ENCODE measurements around the gene UFD1.

Gene UFD1

GRCh38 chr22:19488884-19489843, 10.2 kb upstream of the UFD1 start:
- Histone ChIP-seq H3K27me3 (ENCODE audit: control insufficient read depth, insufficient read depth, low read length) (no peaks in the 10 kb centered on the region), H3K4me2 (ENCODE audit: low read length) (no peak overlapping the region), H2AFZ (no peak overlapping the region), H3K9ac (no peak overlapping the region), H3K9me3 (ENCODE audit: control insufficient read depth, low read length) (no peaks in the 10 kb centered on the region), H3K79me2 (no peaks in the 10 kb centered on the region), H3K27ac (no peak overlapping the region), H3K4me3 (ENCODE audit: low read depth, low read length) (no peak overlapping the region), H3K4me1 (no peaks in the 10 kb centered on the region), H3K36me3 (ENCODE audit: control insufficient read depth, insufficient read depth, low read length) (no peaks in the 10 kb centered on the region)
- no peak for TF ChIP-seq CTCF (IDR thresholded peaks at IDR 0.05)

DNA sequence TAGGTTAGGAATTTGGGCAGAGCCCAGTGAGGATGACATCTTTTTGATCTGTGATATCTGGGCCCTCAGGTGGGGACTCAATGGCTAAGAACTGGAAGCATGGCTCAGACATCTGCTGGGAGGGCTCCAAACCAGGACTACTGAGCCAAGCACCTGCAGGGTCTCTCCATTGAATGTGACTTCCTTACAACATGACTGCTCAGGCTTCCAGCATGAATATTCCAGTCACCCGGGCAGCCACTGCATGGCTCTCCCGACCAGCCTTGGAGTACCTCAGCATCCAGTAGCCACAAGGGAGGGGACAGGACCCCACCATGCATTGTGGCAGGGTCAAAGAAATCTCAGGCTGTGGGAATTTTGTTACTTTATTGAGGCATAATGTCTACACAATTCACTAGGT, 9.3 kb upstream of the UFD1 start:
- H3K9me3 ChIP-seq (ENCODE audit: control insufficient read depth, low read length) = no peaks in the 10 kb centered on the region
- no peaks in the 10 kb centered on the region for H3K79me2 ChIP-seq
- no peak for TF ChIP-seq CTCF (IDR thresholded peaks at IDR 0.05)
- H3K4me1 ChIP-seq = no peaks in the 10 kb centered on the region
- H3K9ac ChIP-seq = no peak overlapping the region
- H3K4me3 ChIP-seq (ENCODE audit: low read depth, low read length) = no peak overlapping the region
- H3K36me3 ChIP-seq (ENCODE audit: control insufficient read depth, insufficient read depth, low read length) = no peaks in the 10 kb centered on the region
- H3K4me2 ChIP-seq (ENCODE audit: low read length) = no peak overlapping the region
- H3K27me3 ChIP-seq (ENCODE audit: control insufficient read depth, insufficient read depth, low read length) = no peaks in the 10 kb centered on the region
- no peak overlapping the region for H3K27ac ChIP-seq
- H2AFZ ChIP-seq = no peak overlapping the region

DNA sequence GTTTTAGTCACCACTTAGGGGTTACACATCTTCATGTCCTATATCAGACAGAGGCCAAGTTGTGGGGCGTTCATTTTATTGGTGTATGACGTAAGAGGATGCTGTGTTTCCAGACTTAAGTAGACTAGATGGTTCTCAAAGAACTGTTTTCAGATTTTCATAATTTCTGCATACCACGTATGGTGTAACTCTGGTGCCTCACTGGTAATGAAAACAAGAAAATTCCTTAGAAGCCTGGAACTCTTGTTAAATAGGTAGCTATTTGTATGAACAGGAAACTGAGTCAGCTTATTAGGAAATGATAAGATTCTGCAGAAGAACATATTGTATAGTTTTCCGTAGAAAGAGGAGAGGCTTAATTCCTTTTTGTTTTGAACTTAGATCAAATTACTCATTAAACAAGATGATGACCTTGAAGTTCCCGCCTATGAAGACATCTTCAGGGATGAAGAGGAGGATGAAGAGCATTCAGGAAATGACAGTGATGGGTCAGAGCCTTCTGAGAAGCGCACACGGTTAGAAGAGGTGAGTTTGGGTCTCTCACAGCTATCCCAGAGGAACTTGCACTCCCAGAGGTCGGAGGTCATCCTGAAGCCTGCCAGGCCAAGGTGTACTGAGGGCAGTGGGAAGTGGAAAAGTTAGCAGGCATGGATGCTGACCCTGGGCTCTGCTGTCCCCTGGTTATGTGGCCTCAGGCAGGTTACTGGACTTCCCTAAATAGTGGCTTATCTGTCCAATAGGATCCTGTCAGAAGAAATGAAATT, 4.7 kb upstream of the UFD1 start:
- no peaks in the 10 kb centered on the region for H3K9me3 ChIP-seq (ENCODE audit: control insufficient read depth, low read length)
- H3K4me2 ChIP-seq (ENCODE audit: low read length) = no peak overlapping the region

GRCh38 chr22:19482297-19482696, 3.3 kb upstream of the UFD1 start:
- no peaks in the 10 kb centered on the region for H3K9me3 ChIP-seq (ENCODE audit: control insufficient read depth, low read length)
- no peak overlapping the region for H2AFZ ChIP-seq
- H3K79me2 ChIP-seq = peaks cover 6% of the 10 kb centered on the region
- peaks cover 4% of the 10 kb centered on the region for H3K4me1 ChIP-seq
- no peak overlapping the region for H3K27ac ChIP-seq
- no peak for TF ChIP-seq CTCF (IDR thresholded peaks at IDR 0.05)
- H3K9ac ChIP-seq = no peak overlapping the region
- H3K27me3 ChIP-seq (ENCODE audit: control insufficient read depth, insufficient read depth, low read length) = no peaks in the 10 kb centered on the region
- H3K4me3 ChIP-seq (ENCODE audit: low read depth, low read length) = no peak overlapping the region
- H3K4me2 ChIP-seq (ENCODE audit: low read length) = no peak overlapping the region
- no peaks in the 10 kb centered on the region for H3K36me3 ChIP-seq (ENCODE audit: control insufficient read depth, insufficient read depth, low read length)

More for the DNA sequence above, 4.7 kb upstream of the UFD1 start:
- Histone ChIP-seq H3K27me3 (ENCODE audit: control insufficient read depth, insufficient read depth, low read length) (no peaks in the 10 kb centered on the region), H3K9ac (no peak overlapping the region), H2AFZ (no peak overlapping the region), H3K27ac (no peak overlapping the region), H3K4me3 (ENCODE audit: low read depth, low read length) (no peak overlapping the region), H3K36me3 (ENCODE audit: control insufficient read depth, insufficient read depth, low read length) (no peaks in the 10 kb centered on the region), H3K79me2 (no peaks in the 10 kb centered on the region), H3K4me1 (no peaks in the 10 kb centered on the region)
- TF ChIP-seq CTCF (IDR thresholded peaks at IDR 0.05) = no peak
